HEK293 (cell line): ENCODE measurements around the gene POLR1H.

Experiments
- CTCF ChIA-PET: fragments of 350-600 bp; formaldehyde crosslinking; extraction: SDS; loops from one replicate; lab custom pipeline; 2021; ENCODE audit warnings: antibody characterized with exemption; lab: Yijun Ruan, JAX
- POLR2A ChIA-PET: fragments of 300-600 bp; formaldehyde crosslinking; extraction: SDS; loops from one replicate; lab custom pipeline; 2020; ENCODE audit warnings: antibody characterized with exemption, inconsistent platforms; lab: Yijun Ruan, JAX
- H3K27ac ChIP-seq: fragments of 200-500 bp; sonication (Bioruptor generic); 2 replicates; pipeline ENCODE4 v1.5.1; 2014; ENCODE audit warnings: low read depth, low read length, control low read depth, inconsistent platforms; ENCODE audit errors: extremely low read depth
- H3K36me3 ChIP-seq, 2 experiments: fragments of 200-500 bp in 1 of 2; sonication (Bioruptor generic) in 1 of 2; 1 replicate in 1 of 2; 2 replicates in 1 of 2; pipeline ENCODE4 v1.5.1; 2014 to 2017; ENCODE audit warnings: inconsistent platforms in 2 of 2, low read length in 2 of 2; ENCODE audit not compliant: control insufficient read depth in 2 of 2, insufficient read depth in 1 of 2
- H3K4me1 ChIP-seq: fragments of 200-500 bp; sonication (Bioruptor generic); 2 replicates; pipeline ENCODE4 v1.5.1; 2014; ENCODE audit warnings: mild to moderate bottlenecking, low read length, inconsistent platforms; ENCODE audit not compliant: control insufficient read depth, insufficient read depth
- H3K4me3 ChIP-seq: 2 replicates; pipeline ENCODE4 v1.5.1; 2011; ENCODE audit warnings: low read depth, mild to moderate bottlenecking, control low read depth, low read length, moderate library complexity
- H3K9me3 ChIP-seq: fragments of 200-500 bp; sonication (Bioruptor generic); 2 replicates; pipeline ENCODE4 v1.5.1; 2014; ENCODE audit warnings: low read depth, low read length, inconsistent platforms; ENCODE audit not compliant: control insufficient read depth, insufficient read depth
- ATF2 ChIP-seq: fragments of 450-650 bp; formaldehyde crosslinking; IDR thresholded peaks from 2 replicates; pipeline ENCODE4 v1.5.1; 2016; ENCODE audit warnings: missing biosample characterization, missing genetic modification characterization, low read depth
- BCL11B ChIP-seq: fragments of 450-650 bp; formaldehyde crosslinking; IDR thresholded peaks from 2 replicates; pipeline ENCODE4 v1.5.1; 2016; ENCODE audit warnings: low read depth, missing biosample characterization, missing genetic modification characterization
- EGR2 ChIP-seq: fragments of 450-650 bp; formaldehyde crosslinking; IDR thresholded peaks from 2 replicates; pipeline ENCODE4 v1.5.1; 2016; ENCODE audit warnings: low read depth, missing biosample characterization, missing genetic modification characterization
- GLIS1 ChIP-seq: fragments of 450-650 bp; formaldehyde crosslinking; IDR thresholded peaks from 2 replicates; pipeline ENCODE4 v1.5.1; 2016; ENCODE audit warnings: missing biosample characterization, missing genetic modification characterization
- HOXA7 ChIP-seq: sonication (generic); formaldehyde crosslinking; IDR thresholded peaks from 2 replicates; pipeline ENCODE4 v1.8.1; 2022; ENCODE audit warnings: missing genetic modification reagents, borderline replicate concordance
- KLF7 ChIP-seq: fragments of 450-650 bp; formaldehyde crosslinking; IDR thresholded peaks from 2 replicates; pipeline ENCODE4 v1.5.1; 2016; ENCODE audit warnings: missing biosample characterization, missing genetic modification characterization, borderline replicate concordance
- KLF8 ChIP-seq: fragments of 450-650 bp; formaldehyde crosslinking; IDR thresholded peaks from 2 replicates; pipeline ENCODE4 v1.5.1; 2016; ENCODE audit warnings: missing biosample characterization, missing genetic modification characterization
- KLF9 ChIP-seq: fragments of 450-650 bp; formaldehyde crosslinking; IDR thresholded peaks from 2 replicates; pipeline ENCODE4 v1.5.1; 2016; ENCODE audit warnings: missing biosample characterization, missing genetic modification characterization, low read depth
- MZF1 ChIP-seq: fragments of 450-650 bp; formaldehyde crosslinking; IDR thresholded peaks from 2 replicates; pipeline ENCODE4 v1.5.1; 2017; ENCODE audit warnings: missing biosample characterization, missing genetic modification characterization, borderline replicate concordance
- RBAK ChIP-seq: fragments of 450-650 bp; formaldehyde crosslinking; IDR thresholded peaks from 2 replicates; pipeline ENCODE4 v1.5.1; 2016; ENCODE audit warnings: missing biosample characterization, missing genetic modification characterization
- REST ChIP-seq: fragments of 450-650 bp; formaldehyde crosslinking; IDR thresholded peaks from 2 replicates; pipeline ENCODE4 v1.5.1; 2016; ENCODE audit warnings: missing biosample characterization, missing genetic modification characterization
- SETDB1 ChIP-seq: IDR thresholded peaks from one replicate; pipeline ENCODE4 v1.6.1; 2017; ENCODE audit warnings: mild to moderate bottlenecking, low read length, moderate library complexity, mixed read lengths; ENCODE audit not compliant: insufficient read length
- SP2 ChIP-seq: fragments of 450-650 bp; formaldehyde crosslinking; IDR thresholded peaks from 2 replicates; pipeline ENCODE4 v1.5.1; 2016; ENCODE audit warnings: missing biosample characterization, missing genetic modification characterization
- SP3 ChIP-seq: fragments of 450-650 bp; formaldehyde crosslinking; IDR thresholded peaks from 2 replicates; pipeline ENCODE4 v1.5.1; 2016; ENCODE audit warnings: missing biosample characterization, missing genetic modification characterization
- TRIM28 ChIP-seq: IDR thresholded peaks from 2 replicates; pipeline ENCODE4 v1.6.1; 2011; ENCODE audit warnings: low read length, control low read depth, borderline replicate concordance
- YY1 ChIP-seq: fragments of 450-650 bp; formaldehyde crosslinking; IDR thresholded peaks from 2 replicates; pipeline ENCODE4 v1.5.1; 2018; ENCODE audit warnings: missing biosample characterization, missing genetic modification characterization
- ZBTB10 ChIP-seq: fragments of 450-650 bp; formaldehyde crosslinking; IDR thresholded peaks from 2 replicates; pipeline ENCODE4 v1.5.1; 2016; ENCODE audit warnings: missing biosample characterization, missing genetic modification characterization
- ZBTB48 ChIP-seq: fragments of 450-650 bp; formaldehyde crosslinking; IDR thresholded peaks from 2 replicates; pipeline ENCODE4 v1.5.1; 2016; ENCODE audit warnings: missing biosample characterization, missing genetic modification characterization
- ZEB2 ChIP-seq: fragments of 450-650 bp; formaldehyde crosslinking; IDR thresholded peaks from 2 replicates; pipeline ENCODE4 v1.5.1; 2016; ENCODE audit warnings: missing biosample characterization, missing genetic modification characterization
- ZNF221 ChIP-seq: fragments of 450-650 bp; formaldehyde crosslinking; IDR thresholded peaks from 2 replicates; pipeline ENCODE4 v1.5.1; 2017; ENCODE audit warnings: missing biosample characterization, missing genetic modification characterization, borderline replicate concordance
- ZNF23 ChIP-seq: fragments of 450-650 bp; formaldehyde crosslinking; IDR thresholded peaks from 2 replicates; pipeline ENCODE4 v1.5.1; 2016; ENCODE audit warnings: missing biosample characterization, missing genetic modification characterization, borderline replicate concordance
- ZNF335 ChIP-seq: fragments of 450-650 bp; formaldehyde crosslinking; conservative IDR thresholded peaks from 2 replicates; pipeline ENCODE4 v1.5.1; 2016; ENCODE audit warnings: missing biosample characterization, missing genetic modification characterization
- ZNF501 ChIP-seq: fragments of 450-650 bp; formaldehyde crosslinking; IDR thresholded peaks from 2 replicates; pipeline ENCODE4 v1.5.1; 2016; ENCODE audit warnings: missing biosample characterization, missing genetic modification characterization
- ZNF660 ChIP-seq: fragments of 450-650 bp; IDR thresholded peaks from 2 replicates; pipeline ENCODE4 v1.5.1; 2018; ENCODE audit warnings: missing biosample characterization, mild to moderate bottlenecking, missing genetic modification characterization
- ZNF677 ChIP-seq: fragments of 450-650 bp; IDR thresholded peaks from 2 replicates; pipeline ENCODE4 v1.5.0; 2018; ENCODE audit warnings: missing biosample characterization, mild to moderate bottlenecking, missing genetic modification characterization, moderate library complexity
- ZNF791 ChIP-seq: fragments of 450-650 bp; formaldehyde crosslinking; IDR thresholded peaks from 2 replicates; pipeline ENCODE4 v1.5.1; 2016; ENCODE audit warnings: missing biosample characterization, missing genetic modification characterization
- ZNF830 ChIP-seq: fragments of 450-650 bp; IDR thresholded peaks from 2 replicates; pipeline ENCODE4 v1.5.0; 2018; ENCODE audit warnings: missing biosample characterization, missing genetic modification characterization, low read depth, mild to moderate bottlenecking, moderate library complexity
- ZNF837 ChIP-seq: fragments of 450-650 bp; formaldehyde crosslinking; IDR thresholded peaks from 2 replicates; pipeline ENCODE4 v1.5.1; 2016; ENCODE audit warnings: missing biosample characterization, missing genetic modification characterization
- ZSCAN5A ChIP-seq: fragments of 450-650 bp; formaldehyde crosslinking; IDR thresholded peaks from 2 replicates; pipeline ENCODE4 v1.5.1; 2016; ENCODE audit warnings: missing biosample characterization, missing genetic modification characterization

The POLR1H gene

GRCh38 chr6:30061092-30061857, at the start of gene POLR1H:
Gene POLR1H, plus strand, starts transcription at chr6:30061265. Its CDS starts 260 bp downstream, at chr6:30061525.
- peaks cover 27 to 42% of the 10 kb centered on the region in 2 experiments; a peak in 2 of 3 replicates for H3K36me3 ChIP-seq
- H3K27ac ChIP-seq, result peak within 1 kb of the TSS; percentile 72
- CTCF ChIA-PET, result interaction anchor here (0.6 to 2.0 kb wide), 11 partner anchors 10 to 514 kb away, joined by 3 to 9 read pairs (median 3); no protein-coding TSS in a partner anchor
- peak; percentile 88 for TF ChIP-seq KLF8
- peak; percentile 100 for TF ChIP-seq ATF2
- peak; percentile 41 for TF ChIP-seq ZBTB10 (tag by site-specific recombination)
- TF ChIP-seq HOXA7 (CRISPR knock-in tag), result no peak
- TF ChIP-seq ZNF791 (tag by site-specific recombination), result no peak
- TF ChIP-seq ZEB2 (tag by site-specific recombination), result peak; percentile 82; the same call in 1 of the 2 replicates
- TF ChIP-seq ZNF660 (tag by site-specific recombination), result peak; percentile 96
- TF ChIP-seq EGR2 (tag by site-specific recombination), result peak; percentile 17; the same call in 1 of the 2 replicates
- 0 out of 2 replicates have a peak, but pooled peaks have one; percentile 23 for TF ChIP-seq KLF9
- TF ChIP-seq ZNF837 (tag by site-specific recombination), result no peak
- TF ChIP-seq SP2, result peak; percentile 65
- TF ChIP-seq MZF1, result no peak
- TF ChIP-seq ZNF677, result no peak
- TF ChIP-seq ZSCAN5A (tag by site-specific recombination), result no peak
- peak; percentile 69 for TF ChIP-seq ZNF335 (tag by site-specific recombination)
- TF ChIP-seq ZNF501 (tag by site-specific recombination), result peak; percentile 73
- no peak for TF ChIP-seq REST
- no peak for TF ChIP-seq ZNF23
- TF ChIP-seq GLIS1 (tag by site-specific recombination), result no peak
- TF ChIP-seq YY1 (tag by site-specific recombination), result peak; percentile 87
- peak; percentile 10; the same call in 1 of the 2 replicates for TF ChIP-seq RBAK (tag by site-specific recombination)
- TF ChIP-seq KLF7 (tag by site-specific recombination), result peak; percentile 49; the same call in 1 of the 2 replicates
- no peak for TF ChIP-seq ZNF830 (tag by site-specific recombination)
- no peak for TF ChIP-seq SETDB1
- peak; percentile 24; the same call in 1 of the 2 replicates for TF ChIP-seq ZBTB48
- TF ChIP-seq SP3 (tag by site-specific recombination), result peak; percentile 74
- 0 out of 2 replicates have a peak, but pooled peaks have one; percentile 72 for TF ChIP-seq TRIM28
- TF ChIP-seq BCL11B (tag by site-specific recombination), result no peak
- TF ChIP-seq ZNF221 (tag by site-specific recombination), result no peak

More at GRCh38 chr6:30061092-30061857, at the start of gene POLR1H:
- Histone ChIP-seq H3K9me3 (no peaks in the 10 kb centered on the region), H3K4me3 (peak within 1 kb of the TSS; percentile 75), H3K4me1 (peaks cover 7% of the 10 kb centered on the region)
- POLR2A ChIA-PET, result interaction anchor here (0.5 to 3.4 kb wide), 21 partner anchors 8 to 1779 kb away, joined by 3 to 36 read pairs (median 5); partner anchors contain the start of gene TRIM39
